Measurements from ENCODE around the gene EGFL6.

GRCh38 chrX:13673016-13673415, 103.6 kb downstream of the EGFL6 start:
- no peak for TF ChIP-seq CTCF (conservative IDR thresholded peaks at IDR 0.05; ENCODE audit: low read length)
- no peak for TF ChIP-seq EZH2phosphoT487 (IDR thresholded peaks at IDR 0.05; ENCODE audit: borderline replicate concordance)

Data from Loucy (cell line).